Astrocyte (in vitro differentiated cells and primary cell): ENCODE results near the gene RAD52. TPM values are rescaled to one million over a fixed set of nuclear protein-coding genes. Genes with fewer than 3 reads are reported as not detected.
A peak's percentile ranks its signal among the peaks of the same experiment; 100 is the strongest.

Source experiments
- DNase-seq: peaks from one replicate; pipeline ENCODE4 v3.0.0-alpha.2; 2010; ENCODE audit warnings: low read depth
- FAIRE-seq: peaks from 2 replicates; lab custom pipeline; 2011; peaks lifted over from hg19 to GRCh38; lab: Jason Lieb, UNC
- H2AFZ ChIP-seq: 2 replicates; pipeline ENCODE4 v1.6.0; 2012; ENCODE audit warnings: low read depth, low read length, inconsistent platforms
- H3K27ac ChIP-seq: 2 replicates; pipeline ENCODE4 v1.5.1; 2011; ENCODE audit warnings: low read depth, low read length, inconsistent platforms
- H3K27me3 ChIP-seq: 2 replicates; pipeline ENCODE4 v1.6.0; 2011; ENCODE audit warnings: low read length, inconsistent platforms; ENCODE audit not compliant: insufficient read depth
- H3K36me3 ChIP-seq: 2 replicates; pipeline ENCODE4 v1.5.1; 2011; ENCODE audit warnings: low read length, inconsistent platforms; ENCODE audit not compliant: insufficient read depth
- H3K4me1 ChIP-seq: 2 replicates; pipeline ENCODE4 v1.5.1; 2011; ENCODE audit warnings: low read length, inconsistent platforms; ENCODE audit not compliant: insufficient read depth
- H3K4me2 ChIP-seq: 2 replicates; pipeline ENCODE4 v1.6.0; 2012; ENCODE audit warnings: low read length, inconsistent platforms
- H3K4me3 ChIP-seq: 2 replicates; pipeline ENCODE4 v1.5.1; 2011; ENCODE audit warnings: low read depth, mild to moderate bottlenecking, low read length, inconsistent platforms; ENCODE audit not compliant: insufficient read depth
- H3K79me2 ChIP-seq: 2 replicates; pipeline ENCODE4 v1.6.0; 2012; ENCODE audit warnings: mild to moderate bottlenecking, low read length, inconsistent platforms; ENCODE audit not compliant: insufficient read depth
- H3K9ac ChIP-seq: 2 replicates; pipeline ENCODE4 v1.6.0; 2012; ENCODE audit warnings: mild to moderate bottlenecking, low read length, inconsistent platforms
- H3K9me3 ChIP-seq: 2 replicates; pipeline ENCODE4 v1.5.1; 2012; ENCODE audit warnings: low read depth, mild to moderate bottlenecking, low read length, inconsistent platforms; ENCODE audit not compliant: insufficient read depth
- H4K20me1 ChIP-seq: 2 replicates; pipeline ENCODE4 v1.6.0; 2012; ENCODE audit warnings: low read length, inconsistent platforms; ENCODE audit not compliant: insufficient read depth
- H3K27ac Mint-ChIP-seq: one replicate; pipeline ENCODE4 v1.8.0; 2021; ENCODE audit warnings: mild to moderate bottlenecking, mixed read lengths; ENCODE audit not compliant: unreplicated experiment
- H3K27me3 Mint-ChIP-seq: one replicate; pipeline ENCODE4 v1.8.0; 2021; ENCODE audit warnings: low read depth, mixed read lengths; ENCODE audit not compliant: unreplicated experiment
- H3K36me3 Mint-ChIP-seq: one replicate; pipeline ENCODE4 v1.8.0; 2021; ENCODE audit warnings: low read depth, mixed read lengths; ENCODE audit not compliant: unreplicated experiment
- H3K4me1 Mint-ChIP-seq: one replicate; pipeline ENCODE4 v1.8.0; 2021; ENCODE audit warnings: low read depth, mixed read lengths; ENCODE audit not compliant: unreplicated experiment
- H3K4me3 Mint-ChIP-seq: one replicate; pipeline ENCODE4 v1.8.0; 2021; ENCODE audit warnings: mild to moderate bottlenecking, moderate library complexity, mixed read lengths; ENCODE audit not compliant: unreplicated experiment
- H3K9me3 Mint-ChIP-seq: one replicate; pipeline ENCODE4 v1.8.0; 2021; ENCODE audit warnings: mild to moderate bottlenecking, mixed read lengths; ENCODE audit not compliant: unreplicated experiment
- CTCF ChIP-seq: IDR thresholded peaks from 2 replicates; pipeline ENCODE4 v1.5.1; 2011; ENCODE audit warnings: low read depth, mild to moderate bottlenecking, inconsistent platforms, low read length, moderate library complexity; ENCODE audit not compliant: insufficient read depth
- EZH2 ChIP-seq: IDR thresholded peaks from 2 replicates; pipeline ENCODE4 v1.6.1; 2012; ENCODE audit warnings: mild to moderate bottlenecking, low read length, inconsistent platforms; ENCODE audit not compliant: insufficient read depth
- total RNA-seq: library from RNA; stranded (reverse); gene quantifications from 2 replicates; pipeline ENCODE4 v1.2.1, GENCODE V29; 2021

The RAD52 gene
- total RNA-seq, 1 donor from 2014 or later = 11.7 TPM

- H3K4me3 Mint-ChIP-seq = peak overlapping the region; percentile 14
- no peaks in the 10 kb centered on the region for H3K27me3 Mint-ChIP-seq
- Histone ChIP-seq H3K4me2 (no peak overlapping the region), H3K9me3 (no peaks in the 10 kb centered on the region), H3K9ac (no peak overlapping the region), H2AFZ (no peak overlapping the region), H3K27ac (no peak overlapping the region), H3K4me3 (no peak overlapping the region), H3K27me3 (no peaks in the 10 kb centered on the region), H4K20me1 (no peaks in the 10 kb centered on the region), H3K79me2 (no peaks in the 10 kb centered on the region), H3K36me3 (peaks cover 16% of the 10 kb centered on the region), H3K4me1 (no peaks in the 10 kb centered on the region)
- H3K9me3 Mint-ChIP-seq = no peaks in the 10 kb centered on the region
- peaks cover 9% of the 10 kb centered on the region for H3K36me3 Mint-ChIP-seq
- TF ChIP-seq CTCF (no peak), EZH2 (no peak)
- FAIRE-seq (peak; percentile 43), DNase-seq (no peak)
- H3K27ac Mint-ChIP-seq = no peak overlapping the region
- H3K4me1 Mint-ChIP-seq = peaks cover 20% of the 10 kb centered on the region
These were observed 75.5 kb downstream of the RAD52 start for GRCh38 chr12:873954-874353.

GRCh38 chr12:870378-870777, 79.1 kb downstream of the RAD52 start:
- H3K79me2 ChIP-seq = no peaks in the 10 kb centered on the region
- no peaks in the 10 kb centered on the region for H3K9me3 Mint-ChIP-seq
- FAIRE-seq = no peak

More at GRCh38 chr12:870378-870777, 79.1 kb downstream of the RAD52 start:
- Mint-ChIP-seq H3K4me3 (no peak overlapping the region), H3K27ac (no peak overlapping the region), H3K27me3 (no peaks in the 10 kb centered on the region), H3K4me1 (peaks cover 9% of the 10 kb centered on the region), H3K36me3 (peaks cover 10% of the 10 kb centered on the region)
- no peaks in the 10 kb centered on the region for H3K4me1 ChIP-seq
- no peak overlapping the region for H3K4me2 ChIP-seq
- H3K4me3 ChIP-seq = no peak overlapping the region
- H3K9ac ChIP-seq = no peak overlapping the region
- no peaks in the 10 kb centered on the region for H4K20me1 ChIP-seq
- no peaks in the 10 kb centered on the region for H3K27me3 ChIP-seq
- no peak overlapping the region for H3K27ac ChIP-seq
- DNase-seq = no peak
- peaks cover 28% of the 10 kb centered on the region for H3K36me3 ChIP-seq
- H2AFZ ChIP-seq = no peak overlapping the region
- H3K9me3 ChIP-seq = no peaks in the 10 kb centered on the region
- TF ChIP-seq CTCF (no peak), EZH2 (no peak)
